Smooth muscle cell (in vitro differentiated cells): ENCODE data around the gene RUNX1. TPM values are rescaled to one million over a fixed set of nuclear protein-coding genes. Genes with fewer than 3 reads are reported as not detected.

Experiments
- DNase-seq: peaks from one replicate; lab custom pipeline; 2025; ENCODE audit not compliant: unreplicated experiment; lab: John Stamatoyannopoulos, UW
- H2AFZ ChIP-seq: fragments of 200-600 bp; sonication (generic); 2 replicates; pipeline ENCODE4 v1.6.0; 2016; ENCODE audit warnings: antibody characterized with exemption, low read depth, mild to moderate bottlenecking
- H3F3A ChIP-seq: fragments of 200-600 bp; sonication (generic); 2 replicates; pipeline ENCODE4 v1.6.0; 2017; ENCODE audit warnings: antibody characterized with exemption, low read depth
- H3K27ac ChIP-seq: fragments of 200-600 bp; sonication (generic); 2 replicates; pipeline ENCODE4 v1.5.1; 2016; ENCODE audit warnings: low read depth, mild to moderate bottlenecking
- H3K27me3 ChIP-seq: fragments of 200-600 bp; sonication (generic); 2 replicates; pipeline ENCODE4 v1.6.1; 2016; ENCODE audit warnings: low read depth, mild to moderate bottlenecking
- H3K36me3 ChIP-seq: fragments of 200-600 bp; sonication (generic); 2 replicates; pipeline ENCODE4 v1.5.1; 2016; ENCODE audit warnings: low read depth
- H3K4me1 ChIP-seq: fragments of 200-600 bp; sonication (generic); 2 replicates; pipeline ENCODE4 v1.5.1; 2016; ENCODE audit warnings: low read depth
- H3K4me2 ChIP-seq: fragments of 200-600 bp; sonication (generic); 2 replicates; pipeline ENCODE4 v1.6.0; 2016; ENCODE audit warnings: mild to moderate bottlenecking
- H3K4me3 ChIP-seq: fragments of 200-600 bp; sonication (generic); 2 replicates; pipeline ENCODE4 v1.5.1; 2016; ENCODE audit warnings: mild to moderate bottlenecking
- H3K79me2 ChIP-seq: fragments of 200-600 bp; sonication (generic); 2 replicates; pipeline ENCODE4 v1.6.0; 2016; ENCODE audit warnings: low read depth, mild to moderate bottlenecking
- H3K9ac ChIP-seq: fragments of 200-600 bp; sonication (generic); 2 replicates; pipeline ENCODE4 v1.6.0; 2016; ENCODE audit warnings: low read depth
- H3K9me3 ChIP-seq: fragments of 200-600 bp; sonication (generic); replicated peaks from 2 replicates; pipeline ENCODE4 v1.5.1; 2016; ENCODE audit warnings: low read depth
- H4K20me1 ChIP-seq: fragments of 200-600 bp; sonication (generic); 2 replicates; pipeline ENCODE4 v1.6.0; 2016; ENCODE audit warnings: low read depth
- CTCF ChIP-seq: fragments of 200-600 bp; sonication (generic); IDR thresholded peaks from 2 replicates; pipeline ENCODE4 v1.5.1; 2017; ENCODE audit warnings: borderline replicate concordance, mild to moderate bottlenecking, antibody characterized with exemption; ENCODE audit not compliant: insufficient read depth, poor library complexity, severe bottlenecking
- WGBS: methylation state at CpG from one replicate; pipeline ENCODE4 v1.1.7; 2016; ENCODE audit warnings: low lambda C conversion rate; 5-methylcytosine and 5-hydroxymethylcytosine counted together
- polyA plus RNA-seq: library from polyadenylated mRNA; unstranded; fragments of >200 nt; fragmentation: Nextera tagmentation; extraction: Ambion mirVana; gene quantifications from 2 replicates; pipeline ENCODE4 v1.2.1, GENCODE V29; 2016
- total RNA-seq: library from RNA; depleted of rRNA; stranded (reverse); fragments of >200 nt; gene quantifications from 2 replicates; pipeline ENCODE4 v1.2.3, GENCODE V29; 2014

The RUNX1 gene
- total and polyA plus RNA-seq, 2 experiments from 2014 or later = 33.4 to 97.6 TPM

DNA sequence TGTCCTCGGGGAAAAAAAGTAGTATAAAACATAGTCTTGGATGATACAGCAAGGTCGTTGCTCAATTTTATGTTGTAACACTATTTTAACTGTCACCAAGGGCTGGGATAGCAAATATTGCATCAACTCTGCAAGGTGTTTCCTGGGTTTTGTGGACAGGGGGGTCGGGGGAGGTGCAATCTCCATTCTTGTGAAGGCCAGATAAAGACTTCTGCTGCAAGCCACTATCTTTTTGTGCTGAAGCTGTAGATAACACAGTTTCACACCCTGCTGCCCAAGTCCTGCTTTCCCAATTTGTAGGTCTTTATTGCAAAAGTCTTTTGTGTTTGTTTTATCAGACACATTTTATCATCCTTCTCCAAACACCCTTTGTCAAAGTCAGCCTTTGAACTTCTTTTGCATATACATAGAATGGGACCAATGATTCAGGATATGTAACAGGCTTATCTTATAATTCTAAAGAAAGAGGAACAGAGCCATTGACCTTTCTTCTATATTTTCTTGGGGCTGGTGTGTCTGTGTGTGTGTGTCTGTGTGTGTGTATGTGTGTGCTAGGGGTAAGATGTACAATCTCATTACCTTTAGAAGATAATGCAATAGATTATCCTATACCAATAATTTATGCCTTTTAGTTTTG lies 140.6 kb downstream of the RUNX1 start:
- no peaks in the 10 kb centered on the region for H3K4me1 ChIP-seq

DNA sequence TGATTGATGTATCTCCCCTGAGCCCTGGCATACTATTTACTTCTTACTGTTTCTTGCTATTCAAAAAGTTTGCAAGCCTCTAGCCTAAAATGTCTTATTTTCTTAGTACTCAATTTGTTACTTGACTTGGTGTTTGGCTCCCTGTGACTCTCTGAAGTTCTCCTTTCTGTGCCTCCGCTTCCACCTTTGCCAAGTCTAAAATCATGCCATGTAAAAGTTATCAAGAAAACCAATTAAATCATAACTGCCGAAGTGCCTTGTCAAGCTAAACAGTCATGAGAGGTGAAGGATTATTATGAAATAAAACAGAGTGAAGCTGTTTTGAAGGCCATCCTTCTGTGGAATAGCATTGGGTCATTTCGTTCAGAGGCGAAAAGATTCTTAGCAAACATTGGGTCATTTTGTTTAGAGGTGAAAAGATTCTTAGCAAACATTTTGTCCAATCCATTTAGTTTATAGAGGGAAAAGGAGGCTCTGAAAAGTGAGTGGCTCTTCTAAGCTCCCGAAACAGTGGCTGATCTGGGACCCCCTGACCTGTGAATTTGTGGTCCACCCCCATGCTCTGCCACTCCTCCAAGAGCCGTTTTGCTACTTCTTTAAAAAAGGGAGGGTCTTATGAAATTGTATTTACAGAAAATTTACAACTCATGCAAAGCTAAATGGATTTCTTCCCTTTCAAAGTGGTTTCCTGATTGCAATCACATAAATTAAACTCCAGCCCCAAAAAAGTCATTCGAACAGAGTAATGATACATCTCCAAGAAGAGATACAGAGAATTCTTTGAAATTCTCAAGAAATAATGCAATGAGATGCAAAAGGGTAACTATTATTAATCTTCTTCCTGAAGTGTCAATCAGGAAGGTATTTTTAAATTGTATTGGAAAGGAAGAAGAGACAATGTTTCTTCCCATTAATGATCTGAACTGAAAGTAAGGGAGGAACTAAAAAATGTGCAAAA lies 141.4 kb downstream of the RUNX1 start:
- no peak for TF ChIP-seq CTCF

More for the DNA sequence above, 140.6 kb downstream of the RUNX1 start:
- H3K4me2 ChIP-seq = no peak overlapping the region
- H3K9me3 ChIP-seq = no peaks in the 10 kb centered on the region
- no peaks in the 10 kb centered on the region for H3F3A ChIP-seq
- H3K79me2 ChIP-seq = peaks cover under 1% of the 10 kb centered on the region
- peaks cover 84% of the 10 kb centered on the region for H4K20me1 ChIP-seq
- H2AFZ ChIP-seq = no peak overlapping the region
- 59% methylated on average over 3 of the region's 3 CpGs for WGBS
- no peak overlapping the region for H3K9ac ChIP-seq
- no peaks in the 10 kb centered on the region for H3K27me3 ChIP-seq
- TF ChIP-seq CTCF = no peak
- H3K27ac ChIP-seq = no peak overlapping the region
- no peak for DNase-seq
- no peaks in the 10 kb centered on the region for H3K36me3 ChIP-seq
- H3K4me3 ChIP-seq = no peak overlapping the region

GRCh38 chr21:34906401-34906800 lies 142.7 kb downstream of the RUNX1 start:
- Histone ChIP-seq H3K4me1 (no peaks in the 10 kb centered on the region), H3K79me2 (peaks cover 4% of the 10 kb centered on the region), H3K4me3 (no peak overlapping the region), H3F3A (no peaks in the 10 kb centered on the region), H3K4me2 (no peak overlapping the region), H4K20me1 (peaks cover 83% of the 10 kb centered on the region), H3K9me3 (no peaks in the 10 kb centered on the region), H3K9ac (no peak overlapping the region), H3K36me3 (no peaks in the 10 kb centered on the region), H2AFZ (no peak overlapping the region), H3K27me3 (no peaks in the 10 kb centered on the region), H3K27ac (no peak overlapping the region)
- DNase-seq = no peak
- TF ChIP-seq CTCF = no peak

More for the DNA sequence above, 141.4 kb downstream of the RUNX1 start:
- H3K79me2 ChIP-seq = peaks cover 4% of the 10 kb centered on the region
- DNase-seq = no peak
- WGBS = 87% methylated on average over 7 of the region's 7 CpGs
- no peak overlapping the region for H3K9ac ChIP-seq
- no peaks in the 10 kb centered on the region for H3K9me3 ChIP-seq
- H3K27ac ChIP-seq = no peak overlapping the region
- no peak overlapping the region for H2AFZ ChIP-seq
- H3K4me3 ChIP-seq = no peak overlapping the region
- peaks cover 85% of the 10 kb centered on the region for H4K20me1 ChIP-seq
- no peak overlapping the region for H3K4me2 ChIP-seq
- no peaks in the 10 kb centered on the region for H3F3A ChIP-seq
- no peaks in the 10 kb centered on the region for H3K27me3 ChIP-seq
- H3K36me3 ChIP-seq = no peaks in the 10 kb centered on the region
- H3K4me1 ChIP-seq = no peaks in the 10 kb centered on the region
